ENCODE measurements around the gene UBE2D2.
"Not testable (repeated sequence)": the region's sequence is repeated elsewhere in the genome, so short reads cannot be mapped to it uniquely, and the experiment has no call there.

UBE2D2 gene

DNA sequence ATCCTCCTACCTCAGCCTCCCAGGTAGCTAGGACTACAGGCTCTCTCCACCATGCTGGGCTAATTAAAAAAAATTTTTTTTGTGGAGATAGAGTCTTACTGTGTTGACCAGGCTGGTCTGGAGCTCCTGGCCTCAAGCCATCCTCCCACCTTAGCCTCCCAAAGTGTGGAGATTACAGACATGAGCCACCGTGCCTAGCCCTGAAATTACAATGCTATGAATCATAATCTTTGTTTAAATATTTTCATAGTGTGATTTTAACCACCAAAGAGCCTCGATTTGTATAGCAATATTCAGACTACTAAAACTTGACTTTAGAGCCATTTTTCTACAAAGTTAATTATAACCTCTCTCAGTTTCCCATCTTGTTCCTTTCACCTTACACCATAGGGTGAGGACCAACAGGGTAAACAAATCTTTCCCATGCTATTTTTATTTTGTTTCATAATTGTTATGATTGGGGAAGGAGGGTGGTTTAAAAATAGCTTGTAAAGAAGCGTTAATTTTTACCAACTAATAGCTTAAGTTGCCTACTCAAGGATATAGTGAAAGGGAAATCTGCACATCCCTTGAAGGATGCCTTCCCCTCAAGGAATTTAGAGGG, 32.7 kb downstream of the UBE2D2 start:
- no peak for DNase-seq (ENCODE audit: low read depth, low spot score)
- TF ChIP-seq ZNF274 (IDR thresholded peaks at IDR 0.05; ENCODE audit: low read depth, low read length) (no peak), YY1 (IDR thresholded peaks at IDR 0.05; ENCODE audit: insufficient read depth, insufficient read length) (no peak), SUZ12 (IDR thresholded peaks at IDR 0.05; ENCODE audit: extremely low read depth, insufficient read depth, insufficient read length) (no peak)
- H3K27me3 ChIP-seq (ENCODE audit: insufficient read depth, insufficient read length), result no peaks in the 10 kb centered on the region
- H3K9me3 ChIP-seq (ENCODE audit: insufficient read depth, low read length), result no peaks in the 10 kb centered on the region
- H3K4me1 ChIP-seq (ENCODE audit: insufficient read depth, insufficient read length), result no peaks in the 10 kb centered on the region
- no peak overlapping the region for H3K9ac ChIP-seq (ENCODE audit: insufficient read length, low read depth)
- H3K36me3 ChIP-seq (ENCODE audit: insufficient read depth, insufficient read length, low read length), result peaks cover 4% of the 10 kb centered on the region
- H3K4me3 ChIP-seq (ENCODE audit: insufficient read length, low read depth), result no peak overlapping the region

- no peak overlapping the region for H3K9ac ChIP-seq (ENCODE audit: insufficient read length, low read depth)
- H3K27me3 ChIP-seq (ENCODE audit: insufficient read depth, insufficient read length), result no peaks in the 10 kb centered on the region
- no peak for DNase-seq (ENCODE audit: low read depth, low spot score)
- H3K9me3 ChIP-seq (ENCODE audit: insufficient read depth, low read length), result no peaks in the 10 kb centered on the region
- no peak overlapping the region for H3K4me3 ChIP-seq (ENCODE audit: insufficient read length, low read depth)
- no peaks in the 10 kb centered on the region for H3K4me1 ChIP-seq (ENCODE audit: insufficient read depth, insufficient read length)
- TF ChIP-seq ZNF274 (IDR thresholded peaks at IDR 0.05; ENCODE audit: low read depth, low read length), result no peak
- no peak for TF ChIP-seq YY1 (IDR thresholded peaks at IDR 0.05; ENCODE audit: insufficient read depth, insufficient read length)
- TF ChIP-seq SUZ12 (IDR thresholded peaks at IDR 0.05; ENCODE audit: extremely low read depth, insufficient read depth, insufficient read length), result no peak
- peaks cover 16% of the 10 kb centered on the region for H3K36me3 ChIP-seq (ENCODE audit: insufficient read depth, insufficient read length, low read length)
Measured at GRCh38 chr5:139597134-139597533, 36.0 kb downstream of the UBE2D2 start.

DNA sequence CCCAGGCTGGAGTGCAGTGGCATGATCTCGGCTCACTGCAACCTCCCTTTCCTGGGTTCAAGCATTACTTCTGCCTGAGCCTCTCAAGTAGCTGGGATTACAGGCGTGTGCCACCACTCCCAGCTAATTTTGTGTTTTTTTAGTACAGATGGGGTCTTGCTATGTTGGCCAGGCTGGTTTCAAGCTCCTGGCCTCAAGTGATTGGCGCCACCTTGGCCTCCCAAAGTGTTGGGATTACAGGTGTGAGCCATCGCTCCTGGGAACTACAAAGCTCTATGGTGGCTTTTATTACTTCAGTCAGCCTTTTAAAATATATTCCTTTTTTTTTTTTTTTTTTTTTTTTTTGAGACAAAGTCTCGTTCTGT, 37.4 kb downstream of the UBE2D2 start:
- peaks cover 21% of the 10 kb centered on the region for H3K36me3 ChIP-seq (ENCODE audit: insufficient read depth, insufficient read length, low read length)
- not testable (repeated sequence) for H3K4me1 ChIP-seq (ENCODE audit: insufficient read depth, insufficient read length); H3K4me3 ChIP-seq (ENCODE audit: insufficient read length, low read depth); DNase-seq (ENCODE audit: low read depth, low spot score); H3K9ac ChIP-seq (ENCODE audit: insufficient read length, low read depth); H3K9me3 ChIP-seq (ENCODE audit: insufficient read depth, low read length); H3K27me3 ChIP-seq (ENCODE audit: insufficient read depth, insufficient read length)

DNA sequence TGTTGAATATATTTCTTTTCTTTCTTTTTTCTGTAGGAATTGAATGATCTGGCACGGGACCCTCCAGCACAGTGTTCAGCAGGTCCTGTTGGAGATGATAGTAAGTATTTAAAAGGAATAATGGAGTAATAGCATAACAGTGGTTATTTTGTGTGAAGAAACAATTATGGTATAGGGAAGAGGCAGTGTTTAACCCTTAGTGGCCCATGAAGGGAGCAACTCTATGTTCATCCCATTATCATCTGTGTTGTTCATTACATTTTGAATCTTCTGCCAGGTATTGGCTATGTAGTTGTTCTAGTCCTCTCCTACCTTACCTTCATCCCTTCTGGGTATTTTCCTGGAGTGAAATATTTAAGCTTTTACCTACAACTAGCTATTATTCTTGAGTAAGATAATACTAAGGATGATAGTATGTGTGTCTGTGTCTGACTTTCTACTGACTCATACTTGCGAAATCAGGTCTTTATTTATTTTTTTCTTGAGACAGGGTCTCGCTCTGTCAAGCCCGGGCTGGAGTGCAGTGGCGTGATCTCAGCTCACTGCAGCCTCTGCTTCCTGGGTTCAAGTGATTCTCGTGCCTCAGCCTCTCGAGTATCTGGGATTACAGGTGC, 39.3 kb downstream of the UBE2D2 start:
- peaks cover 22% of the 10 kb centered on the region for H3K36me3 ChIP-seq (ENCODE audit: insufficient read depth, insufficient read length, low read length)

GRCh38 chr5:139601429-139601828, 40.3 kb downstream of the UBE2D2 start:
- Histone ChIP-seq H3K4me3 (ENCODE audit: insufficient read length, low read depth) (no peak overlapping the region), H3K9me3 (ENCODE audit: insufficient read depth, low read length) (no peaks in the 10 kb centered on the region), H3K9ac (ENCODE audit: insufficient read length, low read depth) (no peak overlapping the region), H3K36me3 (ENCODE audit: insufficient read depth, insufficient read length, low read length) (peaks cover 25% of the 10 kb centered on the region), H3K4me1 (ENCODE audit: insufficient read depth, insufficient read length) (no peaks in the 10 kb centered on the region), H3K27me3 (ENCODE audit: insufficient read depth, insufficient read length) (no peaks in the 10 kb centered on the region)
- TF ChIP-seq YY1 (IDR thresholded peaks at IDR 0.05; ENCODE audit: insufficient read depth, insufficient read length) (no peak), ZNF274 (IDR thresholded peaks at IDR 0.05; ENCODE audit: low read depth, low read length) (no peak), SUZ12 (IDR thresholded peaks at IDR 0.05; ENCODE audit: extremely low read depth, insufficient read depth, insufficient read length) (no peak)
- DNase-seq (ENCODE audit: low read depth, low spot score), result no peak

More for the DNA sequence above, 39.3 kb downstream of the UBE2D2 start:
- Histone ChIP-seq H3K4me1 (ENCODE audit: insufficient read depth, insufficient read length) (no peaks in the 10 kb centered on the region), H3K27me3 (ENCODE audit: insufficient read depth, insufficient read length) (no peaks in the 10 kb centered on the region), H3K9me3 (ENCODE audit: insufficient read depth, low read length) (no peaks in the 10 kb centered on the region), H3K9ac (ENCODE audit: insufficient read length, low read depth) (no peak overlapping the region), H3K4me3 (ENCODE audit: insufficient read length, low read depth) (no peak overlapping the region)
- TF ChIP-seq SUZ12 (IDR thresholded peaks at IDR 0.05; ENCODE audit: extremely low read depth, insufficient read depth, insufficient read length) (no peak), YY1 (IDR thresholded peaks at IDR 0.05; ENCODE audit: insufficient read depth, insufficient read length) (no peak)
- DNase-seq (ENCODE audit: low read depth, low spot score), result no peak

DNA sequence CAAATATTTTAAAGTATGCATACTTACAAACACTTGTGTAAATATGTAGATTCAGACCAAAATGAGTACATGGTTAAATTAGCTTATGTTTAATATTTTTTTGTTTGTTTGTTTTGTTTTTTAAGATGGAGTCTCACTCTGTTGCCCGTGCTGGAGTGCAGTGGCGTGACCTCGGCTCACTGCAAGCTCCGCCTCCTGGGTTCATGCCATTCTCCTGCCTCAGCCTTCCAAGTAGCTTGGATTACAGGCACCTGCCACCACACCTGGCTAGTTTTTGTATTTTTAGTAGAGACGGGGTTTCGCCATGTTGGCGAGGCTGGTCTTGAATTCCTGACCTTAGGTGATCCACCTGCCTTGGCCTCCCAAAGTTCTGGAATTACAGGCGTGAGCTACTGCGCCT, 40.8 kb downstream of the UBE2D2 start:
- H3K36me3 ChIP-seq (ENCODE audit: insufficient read depth, insufficient read length, low read length), result peaks cover 30% of the 10 kb centered on the region
- H3K4me3 ChIP-seq (ENCODE audit: insufficient read length, low read depth); DNase-seq (ENCODE audit: low read depth, low spot score); H3K4me1 ChIP-seq (ENCODE audit: insufficient read depth, insufficient read length); H3K9ac ChIP-seq (ENCODE audit: insufficient read length, low read depth); H3K9me3 ChIP-seq (ENCODE audit: insufficient read depth, low read length); H3K27me3 ChIP-seq (ENCODE audit: insufficient read depth, insufficient read length): not testable (repeated sequence)

DNA sequence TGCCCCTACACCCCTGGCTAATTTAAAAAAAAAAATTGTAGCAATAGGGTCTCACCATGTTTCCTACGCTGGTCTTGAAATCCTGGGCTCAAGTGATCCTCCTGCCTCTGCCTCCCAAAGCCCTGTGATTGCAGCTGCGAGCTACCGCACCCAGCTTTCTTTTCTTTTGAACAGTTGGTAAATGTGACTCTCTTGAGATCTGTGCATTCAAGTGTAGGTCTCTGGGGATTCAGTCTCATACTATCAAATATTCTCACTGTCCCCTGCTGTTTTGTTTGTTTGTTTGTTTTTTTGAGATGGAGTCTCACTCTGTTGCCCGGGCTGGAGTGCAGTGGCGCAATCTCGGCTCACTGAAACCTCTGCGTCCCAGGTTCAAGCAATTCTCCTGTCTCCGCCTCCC, 44.7 kb downstream of the UBE2D2 start:
- Histone ChIP-seq H3K27me3 (ENCODE audit: insufficient read depth, insufficient read length) (no peaks in the 10 kb centered on the region), H3K9ac (ENCODE audit: insufficient read length, low read depth) (no peak overlapping the region), H3K36me3 (ENCODE audit: insufficient read depth, insufficient read length, low read length) (peaks cover 27% of the 10 kb centered on the region), H3K9me3 (ENCODE audit: insufficient read depth, low read length) (no peaks in the 10 kb centered on the region), H3K4me3 (ENCODE audit: insufficient read length, low read depth) (no peak overlapping the region), H3K4me1 (ENCODE audit: insufficient read depth, insufficient read length) (no peaks in the 10 kb centered on the region)
- TF ChIP-seq SUZ12 (IDR thresholded peaks at IDR 0.05; ENCODE audit: extremely low read depth, insufficient read depth, insufficient read length) (no peak), ZNF274 (IDR thresholded peaks at IDR 0.05; ENCODE audit: low read depth, low read length) (no peak), YY1 (IDR thresholded peaks at IDR 0.05; ENCODE audit: insufficient read depth, insufficient read length) (no peak)
- no peak for DNase-seq (ENCODE audit: low read depth, low spot score)
